GM21360 (cell line): ENCODE results near the gene LAD1.

Source experiments
- ATAC-seq: cut with Tn5 transposase; IDR thresholded peaks from one replicate; pipeline ENCODE4 v1.9.1; 2021; ENCODE audit warnings: mild to moderate bottlenecking, moderate library complexity; ENCODE audit not compliant: unreplicated experiment

Gene LAD1

DNA sequence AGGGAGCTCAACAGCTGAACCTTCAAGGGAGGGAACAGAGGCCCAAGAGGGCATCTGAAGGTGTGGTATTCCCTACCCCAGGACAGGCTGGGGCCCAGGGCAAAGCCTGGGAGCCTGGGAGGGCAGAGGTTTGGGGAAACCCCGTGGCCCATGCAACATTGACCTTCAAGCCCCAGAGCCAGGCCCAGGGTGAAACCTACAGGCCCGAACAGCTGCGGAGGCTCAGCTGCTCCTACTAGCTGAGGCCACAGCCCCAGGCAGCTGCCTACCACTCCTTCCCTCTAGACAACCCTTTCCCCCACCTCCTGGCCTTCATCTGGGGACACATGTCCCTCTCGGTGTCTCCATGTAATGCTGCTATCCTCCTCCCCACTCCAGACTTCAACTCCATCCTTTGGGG, 3.2 kb downstream of the LAD1 start:
- no peak for ATAC-seq

DNA sequence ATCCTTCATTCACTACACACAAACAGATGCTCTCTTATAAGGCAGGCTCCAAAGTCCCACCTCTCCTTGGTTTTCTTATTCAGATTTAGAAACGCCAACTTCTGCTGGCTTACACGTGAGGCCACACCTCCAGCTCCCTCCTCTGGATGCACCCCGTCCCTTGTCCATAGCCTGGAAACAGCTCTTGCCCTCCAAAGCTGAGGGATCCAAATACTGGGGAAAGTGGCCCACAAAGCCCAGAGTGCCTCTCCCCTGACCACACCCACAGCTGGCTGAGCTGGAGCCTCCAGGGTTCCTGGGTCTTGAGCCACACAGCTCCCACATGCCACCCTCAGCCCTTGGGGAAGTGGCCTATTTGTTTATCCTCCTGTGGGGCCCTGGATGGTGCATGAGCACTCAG, 4.5 kb downstream of the LAD1 start:
- ATAC-seq, result no peak

DNA sequence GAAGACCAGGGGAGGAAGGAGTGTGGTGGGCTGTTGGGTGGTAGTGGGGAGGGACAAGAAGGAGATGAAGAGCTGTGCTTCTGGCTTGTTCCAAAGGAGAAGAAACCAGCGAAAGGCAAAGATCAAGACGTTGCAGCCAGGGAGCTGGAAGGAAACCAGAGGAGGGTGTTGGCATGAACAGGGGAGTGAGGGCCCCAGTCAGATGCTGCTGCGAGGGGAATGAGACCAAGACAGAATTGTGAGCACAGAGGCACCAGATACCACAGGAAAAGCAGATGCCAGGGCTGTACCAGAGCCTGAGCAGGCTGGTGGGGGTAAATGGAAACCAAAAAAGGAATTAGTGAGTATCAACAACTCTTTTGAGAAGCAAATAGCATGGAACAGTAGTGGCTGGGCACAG, 6.0 kb downstream of the LAD1 start:
- ATAC-seq, result no peak

DNA sequence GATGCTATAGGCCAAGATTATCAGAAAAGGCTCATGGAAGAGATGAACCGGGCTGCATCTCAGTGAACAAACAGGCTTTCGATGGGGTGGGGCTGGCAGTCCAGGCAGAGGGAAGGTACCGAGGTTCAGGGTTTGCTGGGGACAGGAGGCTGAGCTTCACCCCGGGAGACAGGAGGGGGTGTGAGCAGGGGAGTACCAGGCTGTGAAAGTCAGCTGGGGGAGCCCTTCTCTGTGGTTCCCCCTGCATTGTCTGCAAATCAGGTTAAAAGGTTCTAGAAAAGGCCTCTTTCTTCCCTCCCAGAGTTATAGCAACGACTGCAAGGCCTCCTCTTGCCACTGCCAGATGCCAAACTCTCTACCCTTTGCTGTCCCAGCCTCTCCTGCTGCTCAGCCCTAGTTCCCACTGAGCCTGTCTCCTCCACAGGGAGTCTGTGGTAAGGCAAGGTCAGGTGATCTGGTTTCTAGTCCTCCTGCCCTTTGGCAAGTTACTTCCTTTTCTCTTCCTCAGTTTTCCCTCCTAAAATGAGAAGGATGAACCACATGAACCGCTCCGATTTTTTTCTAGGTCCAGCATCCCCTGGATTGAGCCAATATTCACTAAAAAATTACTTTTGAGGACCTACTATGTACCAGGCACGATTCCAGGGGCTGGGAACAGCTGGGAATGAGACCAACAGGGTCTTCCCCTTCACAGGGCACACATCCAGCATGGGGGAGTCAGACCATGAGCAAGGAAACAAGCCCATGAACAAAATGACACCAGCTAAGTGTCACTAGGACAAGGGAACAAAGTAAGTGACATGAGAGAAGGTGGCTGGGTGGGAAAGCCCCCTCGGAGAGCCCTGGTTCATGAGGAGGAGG, 7.2 kb downstream of the LAD1 start:
- ATAC-seq, result no peak

DNA sequence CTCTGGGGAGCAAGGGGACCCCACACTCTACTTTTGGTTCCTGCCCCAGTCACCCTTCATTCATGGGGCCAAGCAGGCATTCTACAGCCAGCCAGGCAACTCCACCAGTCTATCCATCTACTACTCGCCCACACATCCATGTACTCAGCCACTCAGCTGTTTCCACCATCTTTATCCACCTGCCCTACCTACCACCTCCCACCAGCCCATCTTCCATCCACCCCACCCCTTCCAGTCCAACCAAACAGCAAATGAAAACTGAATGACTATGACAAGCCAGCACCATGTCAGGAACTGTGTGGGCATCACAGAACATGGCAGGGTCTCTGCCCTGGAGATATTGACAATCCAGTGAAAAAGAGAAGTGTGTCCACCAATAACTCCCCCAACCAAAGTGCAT, 7.9 kb downstream of the LAD1 start:
- no peak for ATAC-seq

DNA sequence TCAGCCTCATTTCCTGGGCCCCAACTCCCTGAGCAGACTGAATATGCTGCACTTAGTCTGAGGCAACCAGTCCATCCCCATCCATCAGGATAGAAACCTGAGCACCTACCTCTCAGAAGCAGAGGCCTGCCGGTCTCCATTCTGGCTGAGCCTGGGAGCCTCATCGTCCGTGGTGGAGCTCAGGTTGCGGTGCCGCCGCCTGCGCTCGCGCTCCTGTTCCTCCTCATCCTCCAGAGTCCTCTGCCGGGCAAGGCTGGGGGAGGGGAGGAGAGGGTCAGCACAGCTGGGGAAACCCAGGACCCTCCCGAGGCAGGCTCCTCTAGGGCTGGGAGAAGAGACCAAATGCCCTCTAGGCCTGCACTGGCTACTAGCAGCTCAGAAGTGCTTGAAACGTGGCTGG, 10.1 kb downstream of the LAD1 start:
- ATAC-seq, result no peak

DNA sequence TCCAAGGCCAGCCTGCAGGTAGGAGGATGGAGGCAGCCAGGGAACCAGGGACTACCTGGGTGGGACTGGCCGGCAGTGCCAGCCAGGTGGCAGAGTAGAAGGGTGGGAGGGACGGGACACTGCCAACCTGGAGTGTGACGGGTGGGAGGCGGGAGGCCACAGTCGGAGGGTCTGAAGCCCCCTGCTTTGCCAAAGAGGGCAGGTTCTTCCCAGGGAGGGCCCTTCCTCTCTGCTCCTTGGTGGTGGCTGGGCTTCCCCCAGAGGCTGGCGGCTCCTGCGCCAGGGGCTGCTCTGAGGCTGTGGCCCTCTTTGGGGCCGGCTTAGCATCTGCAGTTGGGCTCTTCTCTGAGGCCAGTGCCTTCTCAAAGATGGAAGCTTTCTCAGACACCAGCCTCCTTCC, 12.9 kb downstream of the LAD1 start:
- ATAC-seq, result no peak

DNA sequence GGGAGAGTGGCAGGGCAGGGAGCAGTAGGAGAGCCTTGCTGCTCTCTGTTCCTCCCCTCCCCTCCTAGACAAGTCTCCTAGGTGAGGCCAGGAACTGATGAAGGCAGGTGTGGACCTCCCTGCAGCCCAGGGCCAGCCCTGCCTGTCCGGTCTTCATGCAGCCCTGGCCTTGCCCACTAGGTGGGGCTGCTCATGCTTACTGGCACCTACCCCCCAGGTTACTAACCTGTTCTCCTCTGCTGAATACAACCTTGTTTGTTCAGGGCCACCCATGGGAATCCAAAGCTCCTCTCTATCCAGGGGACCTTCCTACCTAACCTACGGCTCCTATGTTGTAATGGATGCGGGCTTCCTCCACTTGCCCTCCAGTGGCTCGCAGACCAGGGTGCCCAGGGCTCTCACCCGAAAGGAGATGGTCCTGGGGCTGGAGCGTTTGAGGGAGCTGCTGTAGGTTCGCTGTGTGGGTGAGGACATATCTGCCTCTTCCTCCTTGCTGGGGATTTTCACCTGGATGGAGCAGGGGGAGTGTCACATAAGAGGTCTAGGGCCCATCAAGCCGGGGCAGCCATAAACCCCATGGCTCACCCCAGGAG, 13.7 kb downstream of the LAD1 start:
- no peak for ATAC-seq

DNA sequence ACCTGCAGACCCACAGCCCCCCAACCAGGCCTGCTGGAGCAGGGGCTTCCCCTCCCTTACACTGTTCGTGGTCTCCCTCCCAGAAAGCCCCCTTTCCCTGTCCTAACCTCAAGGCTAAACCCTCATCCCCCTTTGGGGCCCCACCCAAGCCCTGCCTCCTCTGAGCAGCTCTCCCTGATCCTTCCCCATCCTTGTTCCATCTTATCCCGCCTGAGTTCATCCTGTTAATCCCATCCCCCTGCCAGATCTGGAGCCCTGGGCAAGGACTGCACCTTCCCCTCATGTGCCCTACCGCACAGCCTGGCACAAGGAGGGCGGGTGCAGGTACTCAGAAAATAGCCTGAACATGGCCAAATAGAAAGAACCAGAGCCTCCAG, 14.7 kb downstream of the LAD1 start:
- no peak for ATAC-seq

DNA sequence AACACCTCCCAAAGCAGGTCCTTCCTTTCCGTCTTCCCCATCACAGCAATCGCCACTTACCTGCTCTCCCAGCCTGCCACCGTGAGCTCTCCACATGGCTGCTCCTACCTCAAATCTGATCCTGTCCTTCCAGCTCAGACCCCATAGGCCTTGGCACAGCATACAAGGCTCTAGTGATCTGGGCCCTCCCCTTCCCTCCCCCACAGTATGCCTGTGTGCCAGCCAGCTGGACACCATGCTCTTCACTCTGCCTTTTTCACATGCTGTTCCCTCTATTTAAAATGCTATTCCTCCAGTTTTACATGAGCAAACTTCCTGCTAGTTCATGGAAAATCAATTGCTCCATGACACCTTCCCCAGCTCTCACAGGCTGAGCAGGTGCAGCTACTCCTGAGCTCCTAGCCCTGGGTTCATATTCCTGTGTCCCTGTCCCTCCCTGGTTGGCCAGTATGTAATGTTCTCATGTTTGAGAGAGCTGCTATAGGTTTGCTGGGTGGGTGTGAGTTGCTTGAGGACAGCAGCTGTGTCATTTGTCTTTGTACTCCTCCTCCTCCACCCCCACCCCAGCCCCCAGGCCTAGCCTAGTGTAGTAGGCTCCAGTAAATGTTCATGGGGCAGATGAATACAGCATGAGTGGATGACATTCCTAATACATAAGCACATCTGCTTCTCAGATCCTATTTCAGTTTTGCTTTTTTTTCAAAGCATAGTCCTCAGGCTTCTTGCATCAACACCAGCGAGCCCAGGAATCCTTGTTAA, 15.3 kb downstream of the LAD1 start:
- ATAC-seq, result no peak

DNA sequence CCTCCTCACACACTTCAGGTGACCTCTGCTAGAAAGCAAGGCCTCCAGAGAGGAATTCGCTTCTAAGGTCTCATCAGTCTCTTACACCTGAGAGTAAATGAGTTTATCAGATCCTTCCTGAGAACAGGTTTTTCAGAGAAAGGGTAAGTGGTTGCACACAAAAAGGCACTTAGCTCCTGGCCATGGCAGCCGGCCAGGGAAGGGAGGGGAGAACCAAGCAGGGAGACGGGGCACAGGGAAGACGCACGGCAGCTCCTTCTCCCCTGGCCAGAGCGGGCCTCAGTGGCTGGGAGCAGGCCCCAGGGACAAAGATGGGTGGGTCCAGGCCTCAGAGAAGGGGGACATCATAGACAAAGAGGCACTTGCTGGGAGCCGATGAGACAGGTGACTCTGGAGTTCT, 18.0 kb downstream of the LAD1 start:
- ATAC-seq, result no peak

DNA sequence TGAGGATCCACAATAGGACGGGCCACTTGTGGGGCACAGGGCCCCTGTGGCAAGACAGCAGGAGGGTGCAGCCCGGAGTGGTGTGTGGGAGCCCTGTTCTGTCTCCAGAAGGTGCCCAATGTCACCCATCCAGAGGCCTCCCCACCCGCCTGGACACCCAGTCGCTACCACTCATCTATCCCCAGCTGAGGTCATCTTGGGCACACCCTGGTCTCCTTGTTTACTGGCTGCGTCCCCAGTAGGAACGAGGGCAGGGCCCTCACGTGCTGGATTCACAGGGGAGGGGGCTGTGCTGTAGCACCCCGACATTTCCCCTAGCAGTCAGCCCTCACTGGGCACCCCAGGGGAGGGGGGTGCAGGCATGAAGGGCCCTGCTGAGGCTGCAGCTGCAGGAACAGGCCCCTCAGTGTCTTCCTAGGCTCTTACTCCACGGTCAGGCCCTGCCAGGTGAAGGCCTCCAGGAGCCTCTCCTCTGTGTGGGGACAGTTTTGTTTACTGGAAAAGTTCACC, 19.3 kb downstream of the LAD1 start:
- no peak for ATAC-seq

DNA sequence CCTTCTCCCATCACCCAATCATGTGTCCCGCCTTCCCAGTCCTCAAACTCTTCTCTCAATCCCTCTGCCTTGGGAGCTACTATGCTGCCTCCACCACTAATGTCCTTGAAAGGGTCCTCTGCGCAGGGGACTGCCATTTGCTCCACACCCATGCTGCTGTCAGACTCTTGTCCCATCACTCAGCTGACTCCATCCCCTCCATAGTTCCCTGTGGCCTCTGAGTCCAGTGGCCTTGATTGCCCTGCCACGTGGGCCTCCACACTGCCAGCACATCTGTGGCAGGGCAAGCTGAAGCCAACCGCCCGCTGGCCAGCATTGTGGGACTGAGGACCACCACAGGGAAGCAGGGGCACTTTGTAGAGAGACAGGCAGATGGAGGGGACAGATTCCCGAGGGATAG, 20.3 kb downstream of the LAD1 start:
- ATAC-seq, result no peak

DNA sequence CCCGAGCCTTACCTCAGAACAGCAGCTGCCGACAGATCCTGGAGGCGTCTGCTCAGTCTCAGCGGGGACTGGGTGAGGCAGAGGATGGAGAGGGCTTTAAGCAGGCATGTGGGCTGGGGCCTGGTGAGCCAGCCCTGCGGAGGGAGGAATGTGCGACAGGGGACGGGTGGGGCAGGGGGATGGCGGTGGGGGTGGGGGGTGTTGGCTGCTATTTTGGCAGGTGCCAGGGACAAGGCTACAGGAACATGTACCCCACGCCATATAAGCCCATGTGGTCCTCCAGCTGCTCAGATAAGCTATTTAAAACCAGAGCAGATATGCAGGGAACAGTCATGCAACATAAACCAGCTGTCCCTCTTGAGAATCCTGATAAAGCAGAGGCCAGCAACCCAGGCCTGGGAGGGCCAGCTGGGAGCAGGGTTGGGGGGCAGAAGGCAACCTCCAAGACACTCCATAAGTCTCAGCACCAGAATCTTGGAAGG, 21.5 kb downstream of the LAD1 start, which contains the start of gene TNNT2:
TSS of gene TNNT2 (minus strand) at position 70 of the 482 bp plus-strand sequence. CDS start 4,426 bp downstream, outside the sequence.
- no peak for ATAC-seq

DNA sequence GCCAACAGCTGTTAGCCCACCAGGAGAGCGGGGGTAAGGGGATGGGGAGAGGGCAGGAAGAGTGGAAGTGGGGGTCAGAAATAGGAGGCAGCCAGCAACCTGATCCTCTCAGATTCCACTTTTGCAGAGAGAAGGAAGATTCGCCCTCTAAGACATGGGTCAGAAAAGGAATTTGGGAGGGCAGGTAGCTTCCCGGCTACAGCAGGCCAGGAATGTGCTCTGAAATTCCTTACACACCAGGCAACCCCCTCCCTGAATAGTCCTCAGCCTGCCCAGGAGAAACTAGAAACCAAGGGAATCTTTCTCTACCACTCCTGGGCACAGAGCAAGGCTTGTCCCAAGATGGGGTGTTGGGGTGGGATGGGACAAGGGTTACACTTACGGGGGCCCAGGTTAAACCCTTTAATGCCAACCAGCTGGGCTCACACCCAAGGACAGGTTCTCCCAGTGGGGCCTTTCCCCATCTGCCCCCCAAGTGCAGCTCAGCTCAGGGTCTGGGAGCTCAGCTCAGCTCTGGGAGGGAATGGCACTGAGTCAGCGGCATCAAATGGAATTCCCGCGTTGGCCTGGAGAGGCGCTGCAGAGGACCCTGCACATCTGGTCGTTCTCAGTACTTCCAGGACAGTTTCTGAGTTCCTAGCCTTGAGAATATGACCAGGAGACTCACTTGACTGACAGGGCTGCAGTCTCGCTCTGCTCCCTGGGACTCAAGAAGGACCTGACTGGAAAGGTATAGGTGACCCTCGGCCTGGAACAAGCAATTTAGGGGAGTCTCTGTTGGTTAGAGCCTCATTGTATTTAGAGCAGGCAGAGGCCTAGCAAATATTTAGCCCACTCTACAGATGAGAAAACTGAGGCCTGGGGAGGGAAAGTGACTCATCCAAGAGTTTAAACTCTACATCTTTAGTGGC, 22.4 kb downstream of the LAD1 start:
- ATAC-seq, result no peak

DNA sequence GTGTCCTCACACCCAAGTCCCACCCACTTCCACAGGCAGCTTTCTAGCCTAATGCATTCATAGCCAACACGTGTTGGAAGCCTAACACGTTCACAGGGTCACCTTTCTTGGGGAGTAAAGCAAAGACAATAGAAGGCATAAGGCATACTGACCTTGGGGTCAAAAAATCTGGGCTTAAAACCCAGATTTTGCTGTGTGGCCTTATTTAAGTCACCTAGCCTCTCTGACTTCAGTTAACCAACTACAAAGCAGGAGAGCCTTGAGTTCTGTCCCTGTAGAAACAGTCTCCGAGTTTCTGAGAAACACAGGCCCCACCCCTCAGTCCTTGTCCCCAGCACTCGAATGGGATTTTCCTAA, 23.0 kb downstream of the LAD1 start:
- ATAC-seq, result no peak

DNA sequence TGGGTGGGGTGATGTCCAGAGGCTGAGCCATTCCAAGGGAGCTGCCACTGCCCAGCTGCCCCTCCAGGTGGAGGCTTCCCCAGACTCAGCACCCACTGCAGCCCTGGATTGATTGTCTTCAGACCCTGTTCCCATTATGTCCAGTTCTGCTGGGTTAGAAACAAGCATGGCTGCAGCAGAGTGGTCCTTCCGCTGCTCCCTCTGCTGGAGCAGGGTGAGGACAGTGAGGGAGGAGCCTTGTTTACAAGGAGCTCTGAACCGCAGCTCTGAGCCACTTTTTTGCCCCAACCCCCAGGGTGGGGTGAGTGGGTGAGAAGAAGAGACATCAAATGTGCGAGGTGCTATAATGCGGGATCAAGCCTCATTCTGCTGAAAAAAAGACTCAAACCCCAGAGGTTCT, 24.0 kb downstream of the LAD1 start:
- ATAC-seq, result no peak

DNA sequence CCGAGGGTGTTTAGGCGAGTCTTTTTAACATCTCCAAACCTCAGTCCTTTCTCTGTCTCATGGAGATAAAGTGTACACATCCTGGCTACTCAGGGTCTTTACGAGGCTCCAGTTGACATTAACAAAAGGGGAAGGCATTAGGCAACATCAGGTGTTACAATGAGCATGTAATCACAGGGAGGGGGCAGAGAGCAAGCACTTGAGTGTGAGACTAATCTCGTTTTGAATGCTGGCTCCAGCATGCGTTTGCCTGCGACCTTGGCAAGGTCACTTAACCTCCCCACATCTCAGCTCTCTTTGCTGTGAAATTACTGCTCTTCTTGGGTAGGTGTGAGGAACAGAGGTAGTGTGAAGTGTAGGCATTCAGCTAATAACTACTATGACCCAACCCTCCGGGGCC, 24.8 kb downstream of the LAD1 start:
- no peak for ATAC-seq

DNA sequence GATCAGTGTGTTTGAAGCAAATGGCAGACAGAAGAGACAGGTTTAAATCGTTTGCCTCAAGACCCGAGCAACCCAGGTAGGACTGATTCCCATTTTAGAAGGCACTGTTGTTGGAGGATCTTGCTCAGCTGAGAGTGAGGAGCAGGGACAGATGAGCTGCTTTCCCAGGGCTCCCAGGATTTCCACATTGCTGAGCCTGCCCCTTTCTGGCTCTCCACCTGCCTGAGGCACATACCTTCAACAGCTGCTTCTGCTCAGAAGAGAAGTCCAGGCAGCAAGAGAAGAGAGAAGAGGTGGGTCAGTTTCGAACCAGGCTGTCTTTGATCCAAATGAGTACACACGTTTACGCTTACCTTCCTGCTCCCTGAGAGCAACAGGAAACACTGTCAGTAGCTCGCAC, 27.3 kb downstream of the LAD1 start:
- ATAC-seq, result no peak

DNA sequence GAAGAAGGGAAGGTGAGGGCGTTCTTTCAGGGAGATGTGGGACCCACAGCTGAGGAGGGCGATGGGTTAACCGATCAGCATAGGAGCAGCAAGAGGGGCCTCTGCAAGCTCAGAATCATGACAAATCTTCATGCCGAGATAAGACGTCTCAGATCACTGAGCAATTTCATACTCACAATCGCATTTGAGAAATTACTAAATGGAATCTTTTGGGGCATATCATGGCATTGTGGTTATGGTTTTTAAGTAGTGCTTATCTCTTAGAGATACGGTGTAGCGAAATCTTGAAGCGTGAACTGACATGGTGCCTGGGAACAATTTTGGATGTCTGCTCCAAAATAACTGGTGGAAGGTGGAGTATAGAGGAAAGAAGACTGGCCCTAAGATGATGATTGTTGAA, 27.8 kb downstream of the LAD1 start:
- ATAC-seq, result no peak

DNA sequence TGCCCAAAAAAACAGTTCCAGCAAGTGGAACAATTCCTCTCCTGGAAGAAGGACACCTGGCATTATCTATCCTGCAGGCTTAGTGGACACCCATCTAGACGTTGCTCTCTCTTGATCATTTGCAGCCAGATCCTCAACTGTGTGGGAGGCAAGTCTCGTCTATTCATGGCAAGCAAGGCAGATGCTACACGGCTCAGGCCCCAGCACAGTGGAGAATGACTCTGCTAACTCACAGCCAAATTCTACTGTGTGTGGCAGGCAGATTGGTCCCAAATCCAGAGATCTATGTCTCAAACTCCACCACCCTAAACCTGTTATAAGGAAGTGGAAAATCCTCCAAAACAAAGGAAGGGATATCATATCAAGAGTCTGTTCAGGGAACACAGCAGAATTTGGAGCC, 28.6 kb downstream of the LAD1 start:
- no peak for ATAC-seq
